ENCODE data around the gene CERT1.

The CERT1 gene

GRCh38 chr5:75387806-75388205 is 123.6 kb downstream of the CERT1 start:
- DNase-seq = no peak

DNA sequence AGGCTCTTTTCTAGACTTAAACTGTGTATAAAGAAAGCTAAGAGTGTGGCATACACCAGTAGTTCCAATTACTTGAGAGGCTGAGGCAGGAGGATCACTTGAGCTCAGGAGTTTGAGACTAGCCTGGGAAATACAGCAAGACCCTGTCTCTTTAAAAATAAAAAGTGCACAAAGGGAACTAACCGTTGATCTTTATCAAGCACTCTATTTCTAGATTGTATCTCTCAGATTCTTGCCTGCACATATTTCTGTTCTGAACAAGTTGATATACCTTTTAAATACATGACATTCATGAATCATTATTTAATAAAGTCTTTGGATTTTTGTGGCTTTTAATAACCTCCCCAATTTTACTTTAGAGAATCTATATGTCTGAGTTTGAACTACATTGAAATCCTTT is 127.2 kb downstream of the CERT1 start:
- no peak for DNase-seq

DNA sequence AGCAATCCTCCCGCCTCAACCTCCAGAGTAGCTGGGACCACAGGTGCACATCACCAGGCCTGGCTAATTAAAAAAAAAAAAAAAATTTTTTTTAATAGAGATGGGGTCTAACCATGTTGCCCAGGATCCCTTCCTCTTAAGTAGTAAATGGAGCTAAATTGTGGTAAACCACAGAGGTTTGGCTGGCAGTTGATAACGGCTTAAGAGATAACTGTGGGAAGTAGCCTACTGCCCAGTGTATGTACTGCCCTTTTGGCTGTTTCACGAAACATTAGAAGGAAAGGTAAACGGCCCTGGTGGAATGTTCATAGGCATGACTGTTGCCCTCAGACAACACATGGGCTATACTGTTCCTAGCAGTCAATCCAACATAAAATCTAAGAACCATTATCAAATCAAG is 130.0 kb downstream of the CERT1 start:
- DNase-seq = no peak

- no peak for DNase-seq
Measured at GRCh38 chr5:75380099-75380498, 131.3 kb downstream of the CERT1 start.

DNA sequence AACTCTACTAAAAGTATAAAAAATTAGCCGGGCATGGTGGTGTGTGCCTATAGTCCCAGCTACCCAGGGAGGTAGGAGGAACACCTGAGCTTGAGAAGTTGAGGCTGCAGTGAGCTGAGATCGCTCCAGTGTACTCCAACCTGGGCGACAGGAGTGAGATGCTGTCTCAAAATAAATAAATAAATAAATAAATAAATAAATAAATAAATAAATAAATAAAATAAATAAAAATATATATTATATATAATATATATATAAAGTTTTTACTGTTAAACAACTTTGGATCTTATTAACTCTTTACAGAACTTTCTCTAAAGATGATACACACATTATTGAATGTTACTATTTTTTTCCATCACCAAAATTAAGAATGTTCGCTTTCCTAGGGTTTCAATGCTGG is 136.0 kb downstream of the CERT1 start:
- no peak for DNase-seq

DNA sequence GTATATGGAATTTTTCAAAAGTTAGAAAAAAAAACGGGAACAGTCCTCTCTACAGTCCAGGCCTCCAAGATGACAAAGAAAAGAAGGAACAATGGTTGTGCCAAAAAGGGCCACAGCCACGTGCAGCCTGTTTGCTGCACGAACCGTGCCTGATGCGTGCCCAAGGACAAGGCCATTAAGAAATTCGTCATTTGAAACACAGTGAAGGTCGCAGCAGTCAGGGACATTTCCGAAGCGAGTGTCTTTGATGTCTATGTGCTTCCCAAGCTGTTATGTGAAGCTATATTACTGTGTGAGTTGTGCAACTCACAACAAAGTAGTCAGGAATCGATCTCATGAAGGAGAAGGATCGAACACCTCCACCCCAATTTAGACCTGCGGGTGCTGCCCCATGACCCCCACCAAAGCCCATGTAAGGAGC is 137.0 kb downstream of the CERT1 start:
- no peak for DNase-seq

- DNase-seq = no peak
Measured at GRCh38 chr5:75373862-75374261, 137.6 kb downstream of the CERT1 start.

DNA sequence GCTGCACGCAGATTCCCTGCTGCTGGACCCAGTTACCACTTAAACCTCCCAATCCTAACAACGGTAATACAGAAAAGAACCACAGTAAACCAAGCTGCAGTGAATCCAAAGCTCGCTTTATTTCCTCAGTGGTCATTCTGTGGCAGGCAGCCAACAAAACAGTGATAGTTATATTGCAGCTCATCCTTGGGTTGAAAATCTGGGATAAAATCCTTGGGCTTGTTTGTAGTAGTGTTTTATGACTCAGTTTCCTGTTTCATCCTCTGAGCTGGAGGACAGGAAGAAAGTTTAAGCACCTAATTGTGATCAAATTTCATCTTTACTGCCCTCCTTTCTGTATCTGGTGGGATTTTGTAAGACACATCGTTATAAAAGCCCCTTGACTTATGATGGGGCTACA is 143.0 kb downstream of the CERT1 start:
- peak; percentile 33 for DNase-seq

GRCh38 chr5:75367401-75367800 is 144.0 kb downstream of the CERT1 start:
- peak; percentile 17 for DNase-seq

GRCh38 chr5:75366787-75367186 is 144.6 kb downstream of the CERT1 start:
- no peak for DNase-seq

DNA sequence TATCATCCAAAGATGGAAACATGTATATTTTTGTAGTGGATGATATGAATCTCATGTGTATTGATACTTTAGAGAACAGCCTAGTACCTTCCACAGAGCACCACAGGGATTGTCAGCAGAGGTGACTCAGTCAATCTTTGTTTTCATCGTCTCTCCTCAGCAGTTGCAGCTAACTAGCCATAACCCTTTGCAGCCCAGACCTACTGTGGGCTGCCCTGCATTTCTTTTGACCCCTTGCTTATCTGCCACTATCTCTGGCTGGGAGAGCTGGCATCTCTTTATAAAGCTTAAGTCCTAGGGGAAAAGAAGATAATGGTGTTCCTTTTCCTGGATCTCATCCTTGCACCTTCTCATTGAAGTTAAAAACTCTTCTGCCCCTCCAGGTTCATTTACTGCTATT is 145.7 kb downstream of the CERT1 start:
- DNase-seq = no peak

- DNase-seq = no peak
Measured at GRCh38 chr5:75364571-75365280, 146.7 kb downstream of the CERT1 start.

DNA sequence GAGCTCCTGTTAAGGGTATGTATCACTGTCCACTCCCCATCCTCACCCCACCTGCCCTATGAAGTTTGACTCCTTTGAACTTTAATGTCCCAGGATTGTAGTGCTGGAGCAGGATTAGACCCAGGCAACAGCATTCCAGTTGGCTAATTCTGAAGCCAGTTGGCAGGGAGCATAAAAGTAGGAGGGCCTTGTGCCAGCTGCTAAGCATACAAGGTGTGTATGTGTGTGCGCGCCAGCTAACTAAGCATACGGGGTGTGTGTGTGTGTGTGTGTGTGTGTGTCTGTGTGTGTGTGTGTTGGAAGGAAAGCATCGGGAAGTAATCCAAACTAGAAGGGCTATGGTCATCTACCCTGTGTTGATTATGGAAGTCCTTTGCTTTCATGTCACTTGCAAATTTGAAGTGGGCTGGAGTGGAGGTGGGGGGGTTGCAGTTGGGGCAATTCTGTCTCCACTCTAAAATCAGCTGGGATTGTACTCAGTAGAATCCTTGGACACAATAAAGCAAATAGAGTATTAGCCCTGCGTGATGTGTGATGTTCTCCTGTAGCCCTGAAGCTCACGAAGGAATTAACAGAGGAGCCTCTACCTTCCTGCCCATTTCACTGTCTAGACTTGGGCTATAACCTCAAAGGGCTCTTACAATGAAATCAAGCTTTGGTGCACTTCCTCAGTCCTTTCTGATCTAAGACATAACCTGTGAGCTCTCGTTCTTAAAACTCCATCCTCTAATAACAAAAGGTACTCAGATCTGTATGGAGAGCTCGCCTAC is 147.5 kb downstream of the CERT1 start:
- no peak for DNase-seq

DNA sequence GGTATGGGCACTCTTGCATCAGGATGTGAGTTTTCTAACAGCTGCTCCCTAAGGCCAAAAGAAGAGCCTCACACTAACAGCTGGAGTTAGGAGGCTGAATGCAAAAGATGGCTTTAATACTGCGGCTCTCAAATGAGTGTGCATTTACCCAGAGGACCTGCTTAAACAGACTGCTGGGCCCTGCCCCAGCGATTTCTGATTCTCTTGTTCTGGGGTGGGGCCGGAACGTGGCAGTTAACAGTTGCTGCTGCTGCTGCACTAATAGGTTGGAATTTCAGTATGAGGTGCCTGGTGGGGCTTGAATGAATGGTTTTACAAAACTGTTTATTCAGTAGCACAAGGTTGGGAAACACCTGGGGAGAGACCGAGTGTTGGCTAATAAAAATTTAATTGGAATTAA is 148.3 kb downstream of the CERT1 start:
- no peak for DNase-seq

DNA sequence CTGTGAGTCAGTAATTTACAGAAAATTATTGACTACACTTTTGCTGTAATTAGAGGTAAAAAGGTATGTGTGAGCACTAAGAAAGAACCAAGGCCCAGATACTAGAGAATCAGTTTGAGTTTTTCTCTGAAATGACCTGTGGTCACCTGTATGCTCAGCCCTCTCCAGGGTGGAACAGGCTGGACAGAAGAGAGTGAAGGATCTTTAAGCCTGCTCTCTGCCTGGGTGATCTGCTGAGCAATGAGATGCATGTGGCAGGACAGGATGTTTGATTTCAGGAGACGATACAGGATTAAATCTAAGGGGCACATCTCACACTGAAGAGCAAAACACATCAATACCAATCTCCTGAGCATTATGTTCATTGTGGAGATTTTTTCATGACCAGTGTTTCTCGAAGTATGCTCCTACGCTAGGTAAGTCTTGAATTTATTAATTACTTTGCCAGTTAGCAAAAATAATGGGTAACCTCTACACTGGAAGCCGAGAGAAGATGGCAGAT is 148.9 kb downstream of the CERT1 start:
- no peak for DNase-seq

GRCh38 chr5:75361310-75361709 is 150.1 kb downstream of the CERT1 start:
- DNase-seq = no peak

GRCh38 chr5:75358117-75358516 is 153.3 kb downstream of the CERT1 start:
- no peak for DNase-seq

GRCh38 chr5:75356719-75357118 is 154.7 kb downstream of the CERT1 start:
- DNase-seq = no peak

DNA sequence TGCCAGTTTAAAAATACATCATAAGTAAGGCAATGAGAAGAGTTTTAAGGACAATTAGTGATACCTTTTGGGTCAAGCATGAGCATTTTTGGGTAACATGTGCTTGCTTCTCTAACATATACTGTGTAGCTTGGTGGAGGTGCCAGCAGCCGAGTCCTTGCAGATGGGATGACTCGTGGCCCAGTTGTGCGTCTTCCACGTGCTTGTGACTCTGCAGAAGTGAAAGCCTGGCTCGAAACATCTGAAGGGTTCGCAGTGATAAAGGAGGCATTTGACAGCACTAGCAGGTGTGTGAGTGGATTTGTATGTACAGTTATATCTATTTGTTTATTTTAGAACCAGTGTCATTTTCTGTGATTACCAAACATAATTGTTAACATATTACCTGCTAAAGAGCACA is 156.2 kb downstream of the CERT1 start:
- DNase-seq = no peak

GRCh38 chr5:75351139-75351926 is 160.1 kb downstream of the CERT1 start:
- DNase-seq = no peak

DNA sequence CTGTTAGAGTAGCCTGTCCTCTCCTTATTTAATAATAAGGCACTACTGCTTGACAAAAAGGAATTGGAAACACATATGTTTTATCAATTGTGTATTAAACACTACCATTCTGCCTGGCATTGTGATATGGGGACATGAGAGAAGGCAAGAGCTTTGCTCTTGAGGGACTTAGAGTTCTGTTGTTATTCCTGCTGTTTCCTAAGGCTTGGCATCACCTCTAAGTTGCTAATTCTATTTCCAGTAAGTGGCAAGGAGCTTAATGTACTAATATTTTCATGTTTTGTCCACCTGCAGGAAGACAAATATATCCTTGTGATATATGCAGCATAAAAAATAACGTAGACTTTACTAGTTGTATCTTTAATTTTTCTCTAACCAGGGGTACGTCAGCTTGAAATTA is 161.8 kb downstream of the CERT1 start:
- no peak for DNase-seq

- no peak for DNase-seq
Measured at GRCh38 chr5:75348241-75348640, 163.2 kb downstream of the CERT1 start.

DNA sequence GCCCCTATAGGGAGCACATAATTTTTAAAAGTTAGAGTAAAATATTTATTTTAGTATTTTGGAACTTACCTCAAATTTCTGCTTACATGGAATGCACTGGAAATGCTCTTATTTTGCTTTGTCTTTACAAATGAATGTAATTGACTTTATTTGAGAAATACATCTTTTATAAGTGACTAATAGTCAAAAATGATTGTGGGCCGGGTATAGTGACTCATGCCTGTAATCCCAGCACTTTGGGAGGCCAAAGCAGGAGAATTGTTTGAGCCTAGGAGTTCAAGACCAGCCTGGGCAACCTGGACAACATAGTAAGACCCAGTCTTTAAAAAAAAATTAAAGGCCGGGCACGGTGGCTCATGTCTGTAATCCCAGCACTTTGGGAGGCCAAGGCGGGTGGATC is 168.6 kb downstream of the CERT1 start:
- no peak for DNase-seq

GRCh38 chr5:75341934-75342333 is 169.5 kb downstream of the CERT1 start:
- no peak for DNase-seq

Measured in fibroblast of upper back skin (primary cell).